BE2C (cell line): Measurements from ENCODE around the gene RIC1.

ENCODE experiments used
- DNase-seq: peaks from one replicate; pipeline ENCODE4 v3.0.0-alpha.2; 2020
- H3K27me3 ChIP-seq: fragments of 250-450 bp; sonication (Bioruptor Pico); 2 replicates; pipeline ENCODE4 v1.5.1; 2020; ENCODE audit warnings: mild to moderate bottlenecking
- H3K36me3 ChIP-seq: fragments of 250-450 bp; sonication (Bioruptor Pico); 2 replicates; pipeline ENCODE4 v1.5.1; 2020; ENCODE audit warnings: mild to moderate bottlenecking
- H3K4me1 ChIP-seq: fragments of 250-450 bp; sonication (Bioruptor Pico); 2 replicates; pipeline ENCODE4 v1.5.1; 2020
- H3K4me3 ChIP-seq: 2 replicates; pipeline ENCODE4 v1.5.1; 2011; ENCODE audit warnings: low read depth, low read length
- H3K9me3 ChIP-seq: fragments of 250-450 bp; sonication (Bioruptor Pico); 2 replicates; pipeline ENCODE4 v1.5.1; 2020
- CTCF ChIP-seq: IDR thresholded peaks from 2 replicates; pipeline ENCODE4 v1.5.1; 2012; ENCODE audit warnings: mild to moderate bottlenecking, low read depth, low read length

The RIC1 gene

GRCh38 chr9:5784526-5785315 lies 155.8 kb downstream of the RIC1 start:
- Histone ChIP-seq H3K27me3 (no peaks in the 10 kb centered on the region), H3K36me3 (peaks cover 11% of the 10 kb centered on the region), H3K4me3 (no peak overlapping the region), H3K9me3 (no peaks in the 10 kb centered on the region), H3K4me1 (no peaks in the 10 kb centered on the region)
- DNase-seq, result no peak
- TF ChIP-seq CTCF, result no peak

GRCh38 chr9:5786370-5787127 lies 157.6 kb downstream of the RIC1 start:
- no peak for DNase-seq
- no peak for TF ChIP-seq CTCF
- Histone ChIP-seq H3K4me1 (no peaks in the 10 kb centered on the region), H3K4me3 (no peak overlapping the region), H3K9me3 (no peaks in the 10 kb centered on the region), H3K36me3 (no peaks in the 10 kb centered on the region; the same call in 1 of the 2 replicates), H3K27me3 (no peaks in the 10 kb centered on the region)

- Histone ChIP-seq H3K36me3 (no peaks in the 10 kb centered on the region; the same call in 1 of the 2 replicates), H3K9me3 (no peaks in the 10 kb centered on the region), H3K4me3 (no peak overlapping the region), H3K27me3 (no peaks in the 10 kb centered on the region), H3K4me1 (no peaks in the 10 kb centered on the region)
- no peak for TF ChIP-seq CTCF
- DNase-seq, result no peak
Observed at GRCh38 chr9:5787220-5787619, 158.3 kb downstream of the RIC1 start.

- Histone ChIP-seq H3K9me3 (no peaks in the 10 kb centered on the region), H3K4me1 (no peaks in the 10 kb centered on the region), H3K4me3 (no peak overlapping the region), H3K36me3 (no peaks in the 10 kb centered on the region; the same call in 1 of the 2 replicates), H3K27me3 (no peaks in the 10 kb centered on the region)
- no peak for DNase-seq
- TF ChIP-seq CTCF, result no peak
Observed at GRCh38 chr9:5787759-5788302, 158.9 kb downstream of the RIC1 start.

GRCh38 chr9:5789489-5789888 lies 160.6 kb downstream of the RIC1 start:
- Histone ChIP-seq H3K27me3 (no peaks in the 10 kb centered on the region), H3K4me1 (no peaks in the 10 kb centered on the region), H3K36me3 (no peaks in the 10 kb centered on the region), H3K4me3 (no peak overlapping the region), H3K9me3 (no peaks in the 10 kb centered on the region)
- DNase-seq, result no peak
- no peak for TF ChIP-seq CTCF
